Left ventricle myocardium superior (tissue), 1 donor: ENCODE results near the gene ZC3H4. TPM values are rescaled to one million over a fixed set of nuclear protein-coding genes. Genes with fewer than 3 reads are reported as not detected.

Experiments used
- ATAC-seq: fragments of 200-7000 bp; cut with Tn5 transposase; one replicate; pipeline ENCODE4 v1.9.1; 2020; ENCODE audit warnings: mild to moderate bottlenecking, moderate library complexity
- DNase-seq: peaks from one replicate; pipeline ENCODE4 v3.0.0-alpha.2; 2020
- intact Hi-C: fragments of 100-400 bp; cut with micrococcal nuclease; formaldehyde crosslinking; loops from one replicate; pipeline ENCODE4 v1.11.0; 2022
- long read RNA-seq: library from polyadenylated mRNA; unstranded; transcript quantifications from one replicate; pipeline ENCODE4 v2.0.0, GENCODE V29; 2021
- total RNA-seq: library from RNA; stranded (reverse); fragmentation: NEBNext Ultra II Directional; extraction: Animal tissue kit (Norgen Biotek cat#: 25700); gene quantifications from one replicate; pipeline ENCODE4 v1.2.1, GENCODE V29; 2021
- donor health status: DM: no; HTN: yes; CAD: no; lungs with severe emphysema.

ZC3H4 gene
- 22.1 TPM for total RNA-seq
- long read RNA-seq, partial matches to known transcripts: 1 of 16 reads
- long read RNA-seq, other reads (novel, unspliced or antisense): 15 of 16 reads

- intact Hi-C loops: no loop called here
- ATAC-seq (peak; percentile 94), DNase-seq (peak; percentile 99)
These were observed at the start of gene ZC3H4 for GRCh38 chr19:47112997-47113849. ZC3H4 (minus strand) TSS chr19:47113776; CDS start chr19:47112584, 1,192 bp downstream.

GRCh38 chr19:47161876-47162489 is 48.4 kb upstream of the ZC3H4 start:
- no peak for ATAC-seq
- no peak for DNase-seq
- intact Hi-C loops: no loop called here

DNA sequence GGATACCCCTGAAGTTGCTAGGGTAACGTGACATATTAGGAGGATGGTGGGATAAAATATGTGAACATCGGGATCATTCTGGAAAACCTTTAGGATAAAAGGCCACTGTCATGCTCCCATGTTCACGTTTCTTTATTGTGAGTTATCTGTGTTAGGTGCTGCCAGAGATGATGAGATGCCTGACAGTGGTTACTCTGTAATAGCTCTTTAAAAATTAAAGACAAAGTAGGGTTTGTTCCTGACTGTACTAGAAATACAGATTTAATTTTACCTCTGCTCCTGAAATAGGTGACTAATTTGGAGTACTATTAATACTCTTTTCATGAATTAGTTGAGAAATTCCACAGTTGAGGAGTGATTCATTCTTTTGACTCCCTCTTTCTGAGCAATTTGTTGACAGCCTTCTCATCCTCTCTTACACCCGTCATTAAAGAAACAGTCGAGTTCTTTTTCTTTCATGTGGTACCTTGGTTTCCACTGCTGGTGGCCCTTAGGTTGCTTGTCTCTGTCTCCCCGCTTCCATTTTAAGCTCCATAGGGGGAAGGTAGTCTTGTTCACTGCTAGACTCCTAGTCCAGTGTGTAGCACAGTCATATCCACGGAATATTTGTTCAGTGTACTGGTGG is 45.4 kb upstream of the ZC3H4 start:
- DNase-seq (no peak), ATAC-seq (no peak)
- intact Hi-C loops: no loop called here

GRCh38 chr19:47158367-47158791 is 44.8 kb upstream of the ZC3H4 start:
- ATAC-seq (peak; percentile 45), DNase-seq (no peak)
- intact Hi-C loops: no loop called here

GRCh38 chr19:47157431-47158321 is 44.1 kb upstream of the ZC3H4 start:
- intact Hi-C loops: no loop called here
- DNase-seq: peak; percentile 41
- ATAC-seq: peak; percentile 61

- no peak for ATAC-seq
- no peak for DNase-seq
- intact Hi-C loops: no loop called here
These were observed 43.4 kb upstream of the ZC3H4 start for GRCh38 chr19:47156861-47157430.

DNA sequence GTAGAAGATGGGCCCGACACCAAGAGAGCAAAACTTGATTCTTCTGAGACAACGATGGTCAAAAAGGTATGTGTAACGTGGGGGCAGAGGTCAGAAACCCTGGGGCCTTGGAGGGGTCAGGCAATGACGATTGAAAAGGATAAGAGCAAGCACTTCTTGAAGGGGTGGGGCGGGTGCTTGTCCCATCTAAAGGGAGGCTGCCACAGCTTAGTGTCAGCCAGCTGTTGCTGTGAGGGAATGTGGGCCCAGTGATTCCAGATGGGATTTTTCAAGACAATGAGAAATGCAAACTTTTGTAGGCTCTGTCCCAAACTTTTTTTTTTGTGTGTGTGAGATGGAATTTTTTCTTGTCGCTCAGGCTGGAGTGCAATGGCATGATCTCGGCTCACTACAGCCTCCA is 41.6 kb upstream of the ZC3H4 start:
- intact Hi-C loops: no loop called here
- ATAC-seq (peak; percentile 69), DNase-seq (peak; percentile 48)

- ATAC-seq (no peak), DNase-seq (no peak)
- intact Hi-C loops: loop anchor here (5.0 kb wide), 1 partner anchor 94 kb away; no protein-coding TSS in a partner anchor
These were observed 39.7 kb upstream of the ZC3H4 start for GRCh38 chr19:47153266-47153665.

GRCh38 chr19:47152632-47153031 is 39.1 kb upstream of the ZC3H4 start:
- ATAC-seq: no peak
- DNase-seq: no peak
- intact Hi-C loops: loop anchor here (5.0 kb wide), 1 partner anchor 95 kb away; no protein-coding TSS in a partner anchor

GRCh38 chr19:47152205-47152604 is 38.6 kb upstream of the ZC3H4 start:
- intact Hi-C loops: loop anchor here (5.0 kb wide), 1 partner anchor 95 kb away; no protein-coding TSS in a partner anchor
- ATAC-seq (no peak), DNase-seq (no peak)

GRCh38 chr19:47151627-47152026 is 38.1 kb upstream of the ZC3H4 start:
- no peak for ATAC-seq

DNA sequence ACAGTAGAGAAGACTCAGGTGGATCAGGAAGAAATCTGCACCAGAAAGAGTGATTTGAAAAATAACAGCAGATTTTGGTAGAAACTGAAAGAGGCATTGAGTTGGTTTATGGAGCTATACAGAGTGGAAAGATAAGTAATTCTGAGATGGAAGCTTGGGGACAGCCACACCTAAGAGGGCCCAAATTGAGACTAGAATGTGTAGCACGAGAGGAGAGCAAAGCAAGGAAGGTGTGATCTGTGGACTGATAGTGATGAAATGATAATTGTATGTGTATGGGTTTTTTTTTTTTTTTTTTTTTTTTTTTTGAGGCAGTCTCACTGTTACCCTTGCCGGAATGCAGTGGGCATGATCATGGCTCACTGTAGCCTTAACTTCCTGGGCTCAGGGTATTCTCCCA is 33.3 kb upstream of the ZC3H4 start:
- DNase-seq: no peak
- intact Hi-C loops: no loop called here
- ATAC-seq: no peak

More at GRCh38 chr19:47151627-47152026, 38.1 kb upstream of the ZC3H4 start:
- intact Hi-C loops: loop anchor here (5.0 kb wide), 1 partner anchor 96 kb away; no protein-coding TSS in a partner anchor
- DNase-seq: no peak

DNA sequence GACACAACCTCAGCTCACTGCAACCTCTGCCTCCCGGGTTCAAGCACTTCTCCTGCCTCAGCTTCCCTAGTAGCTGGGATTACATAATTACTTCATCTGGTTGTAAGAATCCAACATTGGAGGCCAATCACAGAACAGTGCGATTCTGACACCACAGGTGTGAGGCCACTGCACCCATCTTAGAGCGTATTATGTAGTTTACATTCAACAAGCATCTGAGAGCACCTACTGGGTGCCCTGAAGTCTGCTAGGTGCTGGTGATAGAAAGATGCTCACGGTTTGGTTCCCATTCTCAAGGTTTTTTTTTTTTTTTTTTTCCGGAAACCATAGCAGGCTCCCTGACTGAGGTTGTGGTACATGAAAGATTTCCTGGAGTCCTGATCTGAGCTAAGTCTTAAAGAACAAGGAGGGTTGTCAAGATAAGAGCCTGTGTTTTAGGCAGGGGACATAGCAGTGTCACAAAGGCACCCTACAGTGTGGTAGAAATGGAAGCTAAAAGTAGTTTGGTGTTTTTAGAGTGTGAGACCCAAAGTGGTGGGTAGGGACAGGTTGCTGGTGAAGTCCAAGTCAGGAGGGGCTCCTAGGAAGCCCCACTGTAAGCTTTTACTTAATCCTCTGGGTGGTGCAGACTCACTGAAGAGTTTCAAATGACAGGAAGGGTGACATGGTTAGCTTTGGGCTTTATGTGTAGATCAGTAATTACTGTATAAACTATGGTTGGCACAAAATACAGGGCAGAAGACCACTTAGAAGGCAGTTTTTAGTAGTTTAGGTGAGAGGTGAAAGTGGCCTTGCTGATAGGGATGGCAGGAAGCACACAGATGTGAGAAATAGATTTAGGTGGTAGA is 32.3 kb upstream of the ZC3H4 start:
- intact Hi-C loops: no loop called here
- ATAC-seq (no peak), DNase-seq (no peak)

- no peak for DNase-seq
- ATAC-seq: no peak
- intact Hi-C loops: no loop called here
These were observed 31.1 kb upstream of the ZC3H4 start for GRCh38 chr19:47144630-47145029.

GRCh38 chr19:47143322-47144073 is 29.9 kb upstream of the ZC3H4 start:
- intact Hi-C loops: no loop called here
- DNase-seq (no peak), ATAC-seq (no peak)

GRCh38 chr19:47142779-47143178 is 29.2 kb upstream of the ZC3H4 start:
- DNase-seq: no peak
- no peak for ATAC-seq
- intact Hi-C loops: no loop called here

- intact Hi-C loops: no loop called here
- DNase-seq (no peak), ATAC-seq (no peak)
These were observed 28.1 kb upstream of the ZC3H4 start for GRCh38 chr19:47141695-47142094.
